T47D (cell line): ENCODE results near the gene SARS2.

Experiments
- DNase-seq, 2 experiments: peaks; one replicate each; pipeline versions ENCODE4 v3.0.0 to v3.0.0-alpha.2; 2011 to 2012; ENCODE audit warnings: low read depth in 1 of 2, low spot score in 1 of 2
- JUND ChIP-seq: IDR thresholded peaks from 2 replicates; pipeline ENCODE4 v1.6.1; 2012; ENCODE audit warnings: low read depth
- in situ Hi-C: cut with HindIII; loops from 2 replicates; pipeline ENCODE4 v1.10.0; 2016; ENCODE audit warnings: low sequenced_read_pairs, low pct_unique_long_range_greater_than_20kb

Gene SARS2

GRCh38 chr19:38919837-38920601 lies 10.5 kb downstream of the SARS2 start:
- in situ Hi-C loops = no loop called here
- no peak for DNase-seq
- TF ChIP-seq JUND = no peak

- no peak for TF ChIP-seq JUND
- in situ Hi-C loops = no loop called here
- DNase-seq = no peak
These were observed 12.0 kb downstream of the SARS2 start for GRCh38 chr19:38918526-38918925.

DNA sequence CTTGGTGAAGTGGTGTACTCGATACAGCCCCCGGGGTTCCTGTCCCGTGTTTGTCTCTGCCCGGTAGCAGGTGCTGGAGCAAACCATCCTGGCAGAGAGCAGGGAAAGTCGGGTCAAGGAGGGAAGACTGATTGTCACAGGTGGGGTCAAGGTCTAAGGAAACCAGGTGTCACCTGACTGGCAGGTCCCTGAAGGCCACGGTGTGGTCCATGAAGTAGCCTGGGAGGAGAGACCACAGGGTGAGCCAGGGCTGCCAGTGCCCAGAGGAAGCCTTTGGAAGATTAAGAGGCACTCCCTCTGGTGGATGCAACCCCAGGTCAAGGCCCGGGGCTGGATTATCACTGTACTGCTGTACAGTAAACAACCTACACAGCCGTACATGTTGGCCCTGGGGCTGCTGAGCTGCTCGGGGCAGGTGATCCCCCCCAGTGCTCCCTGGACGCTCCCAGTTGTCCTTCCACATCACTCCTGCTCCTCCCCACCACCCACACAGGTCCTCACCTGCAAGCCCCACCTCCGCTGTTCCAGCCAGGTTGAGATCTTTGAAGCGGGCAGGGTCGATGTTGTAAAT lies 12.6 kb downstream of the SARS2 start:
- no peak for TF ChIP-seq JUND
- DNase-seq = no peak
- in situ Hi-C loops = no loop called here

DNA sequence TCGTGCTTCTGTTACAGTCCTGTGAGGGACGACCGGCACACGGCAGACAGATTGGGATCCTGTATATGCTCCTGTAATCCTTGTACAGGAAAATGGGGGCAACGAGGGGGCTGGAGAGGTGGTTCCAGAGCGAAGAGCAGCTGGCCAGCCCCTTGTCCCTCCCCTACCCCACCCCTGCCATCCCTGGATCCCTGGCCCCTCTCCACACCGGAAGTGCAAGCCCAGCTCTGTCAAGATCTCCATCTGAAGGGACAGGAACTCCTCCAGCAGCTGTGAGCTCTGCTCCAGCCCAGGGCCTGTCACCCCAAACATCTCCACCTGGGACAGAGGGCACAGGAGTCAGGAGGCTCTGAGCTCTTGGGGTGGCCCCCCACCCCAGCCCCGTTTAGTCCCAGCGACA lies 13.0 kb downstream of the SARS2 start:
- no peak for DNase-seq
- in situ Hi-C loops = no loop called here

DNA sequence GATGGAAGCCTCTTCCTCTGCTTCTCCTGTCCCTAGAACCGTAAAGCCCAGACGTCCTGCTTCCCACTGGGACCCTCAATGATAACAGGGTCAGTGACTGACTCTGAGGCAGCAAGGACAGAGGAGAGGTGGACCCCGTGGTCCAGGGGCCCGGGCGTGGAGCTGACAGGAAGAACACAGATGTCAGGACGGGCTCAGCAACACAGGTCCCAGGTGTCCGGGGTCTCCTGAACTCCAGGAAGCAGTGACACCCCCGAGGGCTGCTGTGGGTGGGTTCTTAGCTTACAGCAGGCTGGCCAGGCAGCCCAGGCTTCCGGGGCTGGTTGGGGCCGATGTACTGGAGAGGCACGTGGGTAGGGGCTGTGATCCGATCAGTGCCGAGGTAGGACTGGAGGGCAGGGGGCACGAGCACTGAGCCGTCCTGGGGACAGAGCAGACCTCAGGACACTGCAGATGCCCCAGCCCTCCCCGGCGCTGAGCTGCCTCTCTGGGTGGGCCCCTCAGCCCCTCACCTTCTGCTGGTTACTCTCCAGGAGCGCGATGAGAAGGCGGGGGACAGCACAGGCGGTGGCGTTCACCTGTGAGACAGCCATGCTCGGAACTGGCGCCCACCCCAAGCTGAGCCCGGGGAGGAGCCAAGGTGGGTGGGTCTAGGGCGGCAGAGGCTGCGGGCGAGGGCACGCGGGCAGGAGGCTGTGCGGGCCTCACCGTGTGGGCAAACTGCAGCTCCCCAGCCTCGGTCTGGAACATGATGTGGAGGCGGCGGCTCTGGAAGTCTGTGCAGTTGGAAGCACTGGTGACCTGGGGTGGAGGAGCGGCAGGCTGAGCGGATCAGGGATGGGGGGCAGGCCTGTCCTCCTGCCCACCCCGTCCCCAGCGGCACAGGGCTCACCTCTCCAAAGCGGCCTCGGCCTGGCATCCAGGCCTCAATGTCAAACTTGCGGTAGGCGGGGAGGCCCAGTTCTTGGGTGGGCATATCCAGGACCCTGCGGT lies 14.9 kb downstream of the SARS2 start:
- no peak for TF ChIP-seq JUND
- in situ Hi-C loops = no loop called here

More for the DNA sequence above, 13.0 kb downstream of the SARS2 start:
- TF ChIP-seq JUND = no peak

GRCh38 chr19:38913958-38914357 lies 16.6 kb downstream of the SARS2 start:
- in situ Hi-C loops = no loop called here
- no peak for TF ChIP-seq JUND
- DNase-seq = no peak

More for the DNA sequence above, 14.9 kb downstream of the SARS2 start:
- DNase-seq = no peak

- in situ Hi-C loops = no loop called here
- DNase-seq = no peak
- TF ChIP-seq JUND = no peak
These were observed 17.7 kb downstream of the SARS2 start for GRCh38 chr19:38912600-38913514.

DNA sequence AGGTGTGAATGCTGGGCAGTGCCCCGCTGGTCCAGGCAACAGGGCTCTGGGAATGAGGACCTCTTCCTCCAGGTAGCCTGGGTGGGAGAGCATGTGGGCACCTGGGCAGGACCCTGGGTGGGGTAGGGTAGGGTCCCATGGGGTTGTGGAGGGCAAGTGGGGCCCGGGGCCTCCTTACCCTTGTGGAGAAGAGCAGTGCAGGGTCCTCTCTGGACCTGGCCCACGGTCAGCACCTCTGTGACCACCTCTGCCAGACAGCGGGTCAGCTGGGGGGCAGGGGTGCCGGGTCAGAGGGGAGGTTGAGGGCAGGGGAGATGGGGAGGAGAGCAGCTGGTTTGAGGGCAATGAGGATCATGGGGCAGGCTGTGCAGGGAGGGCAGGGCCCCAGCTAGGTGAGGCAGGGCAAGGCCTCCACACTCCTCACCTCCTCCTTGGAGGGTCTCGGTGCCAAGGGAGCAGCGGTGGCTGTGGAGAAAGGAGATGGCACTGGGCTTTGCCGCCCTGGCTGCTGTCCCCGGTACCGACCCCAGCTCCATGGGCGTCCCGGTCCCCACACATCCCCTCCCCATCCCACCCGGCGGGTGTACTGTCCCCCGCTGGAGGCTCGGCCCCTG lies 19.1 kb downstream of the SARS2 start:
- in situ Hi-C loops = no loop called here
- no peak for TF ChIP-seq JUND

DNA sequence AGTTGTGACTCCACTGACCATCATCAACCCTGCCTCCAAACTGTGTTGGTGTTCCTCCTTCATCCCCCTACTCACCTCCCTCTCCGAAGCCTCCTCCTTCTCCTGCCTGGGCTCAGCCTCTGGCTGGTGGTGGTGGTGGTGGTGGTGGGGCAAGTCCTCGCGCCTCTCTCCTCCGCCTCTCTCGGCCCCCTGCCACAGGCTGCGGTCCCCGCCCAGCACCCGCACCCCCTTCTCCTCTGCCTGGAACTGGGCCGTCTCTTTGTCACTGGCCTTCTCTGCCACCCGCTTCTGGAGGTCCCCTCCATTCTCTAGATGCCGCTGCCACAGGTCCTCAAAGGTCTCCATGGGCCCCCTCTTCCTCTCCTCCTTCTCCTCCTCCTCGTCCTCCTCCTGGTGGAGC lies 20.1 kb downstream of the SARS2 start:
- in situ Hi-C loops = no loop called here
- DNase-seq = no peak
- TF ChIP-seq JUND = no peak

More for the DNA sequence above, 19.1 kb downstream of the SARS2 start:
- DNase-seq = no peak

GRCh38 chr19:38908911-38909310 lies 21.7 kb downstream of the SARS2 start:
- in situ Hi-C loops = no loop called here
- no peak for DNase-seq
- TF ChIP-seq JUND = no peak

GRCh38 chr19:38907670-38908069 lies 22.9 kb downstream of the SARS2 start:
- TF ChIP-seq JUND = no peak
- no peak for DNase-seq
- in situ Hi-C loops = no loop called here
